ENCODE measurements around the gene PSIP1.

- TF ChIP-seq CTCF (IDR thresholded peaks at IDR 0.05) (no peak), EZH2 (IDR thresholded peaks at IDR 0.05) (no peak)
Observed at GRCh38 chr9:15461056-15461455, 49.7 kb downstream of the PSIP1 start.
